HG03442 (cell line): ENCODE results near the gene CDH13.

Experiments used
- ATAC-seq: cut with Tn5 transposase; IDR thresholded peaks from one replicate; pipeline ENCODE4 v1.9.1; 2021; ENCODE audit warnings: mild to moderate bottlenecking, moderate library complexity; ENCODE audit not compliant: unreplicated experiment

The CDH13 gene

GRCh38 chr16:83312718-83313245 is 686.0 kb downstream of the CDH13 start:
- ATAC-seq: no peak

GRCh38 chr16:83315271-83315670 is 688.5 kb downstream of the CDH13 start:
- no peak for ATAC-seq

- no peak for ATAC-seq
These were observed 689.7 kb downstream of the CDH13 start for GRCh38 chr16:83316458-83316857.

GRCh38 chr16:83318390-83318789 is 691.6 kb downstream of the CDH13 start:
- ATAC-seq: no peak

- no peak for ATAC-seq
These were observed 702.2 kb downstream of the CDH13 start for GRCh38 chr16:83328936-83329335.

- no peak for ATAC-seq
These were observed 702.7 kb downstream of the CDH13 start for GRCh38 chr16:83329441-83329840.

GRCh38 chr16:83330251-83330650 is 703.5 kb downstream of the CDH13 start:
- no peak for ATAC-seq

- no peak for ATAC-seq
These were observed 708.3 kb downstream of the CDH13 start for GRCh38 chr16:83335076-83335475.

- no peak for ATAC-seq
These were observed 709.8 kb downstream of the CDH13 start for GRCh38 chr16:83336603-83337002.

- ATAC-seq: no peak
These were observed 711.4 kb downstream of the CDH13 start for GRCh38 chr16:83338138-83338537.

- ATAC-seq: no peak
These were observed 712.2 kb downstream of the CDH13 start for GRCh38 chr16:83338941-83339340.

GRCh38 chr16:83343935-83344366 is 717.2 kb downstream of the CDH13 start:
- no peak for ATAC-seq

- no peak for ATAC-seq
These were observed 719.3 kb downstream of the CDH13 start for GRCh38 chr16:83345846-83346640.

GRCh38 chr16:83348991-83349390 is 722.2 kb downstream of the CDH13 start:
- no peak for ATAC-seq

GRCh38 chr16:83350481-83350880 is 723.7 kb downstream of the CDH13 start:
- no peak for ATAC-seq

GRCh38 chr16:83351846-83352245 is 725.1 kb downstream of the CDH13 start:
- no peak for ATAC-seq

- no peak for ATAC-seq
These were observed 726.5 kb downstream of the CDH13 start for GRCh38 chr16:83353241-83353640.

- ATAC-seq: no peak
These were observed 727.2 kb downstream of the CDH13 start for GRCh38 chr16:83354015-83354414.

- ATAC-seq: no peak
These were observed 728.9 kb downstream of the CDH13 start for GRCh38 chr16:83355570-83356218.

GRCh38 chr16:83356266-83356665 is 729.5 kb downstream of the CDH13 start:
- ATAC-seq: peak; percentile 50

GRCh38 chr16:83356986-83357385 is 730.2 kb downstream of the CDH13 start:
- ATAC-seq: no peak

GRCh38 chr16:83363521-83363920 is 736.8 kb downstream of the CDH13 start:
- no peak for ATAC-seq
